HK-2 (cell line): ENCODE measurements around the gene KCNG2.

Source experiments
- DNase-seq: peaks from one replicate; pipeline ENCODE4 v3.0.0-alpha.2; 2018; ENCODE audit not compliant: unreplicated experiment

Gene KCNG2

DNA sequence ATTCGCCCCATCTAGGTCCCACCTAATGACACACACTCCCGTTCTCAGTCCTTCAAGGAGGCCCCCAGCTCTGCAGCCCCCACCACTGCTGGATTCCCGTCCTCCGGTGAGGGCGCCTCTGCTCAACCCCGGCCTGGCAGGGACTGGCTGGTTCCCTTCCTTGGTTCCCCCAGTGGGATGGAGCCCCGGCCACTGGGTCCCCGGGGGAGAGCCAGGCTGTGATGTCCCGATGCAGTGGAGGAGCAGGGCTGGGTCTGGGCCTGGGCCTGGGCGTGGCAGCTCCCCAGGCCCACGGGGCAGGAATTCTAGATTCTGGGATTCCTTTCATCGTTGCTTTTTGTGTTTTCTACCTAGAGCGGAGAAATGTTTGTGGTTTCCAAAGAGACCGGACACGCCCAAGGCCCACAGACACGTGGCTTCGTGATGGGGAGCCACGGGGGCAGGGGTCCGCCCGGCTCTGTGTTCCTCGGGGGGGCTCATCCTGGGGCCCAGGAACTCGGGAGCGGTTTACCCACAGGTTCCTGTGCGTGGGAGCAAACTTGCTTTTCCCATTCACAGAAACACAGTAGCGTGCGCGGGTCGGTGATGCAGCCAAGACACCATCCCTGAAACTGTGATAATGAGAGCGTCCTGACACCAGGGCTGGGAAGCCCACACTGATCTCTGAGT, 86.7 kb downstream of the KCNG2 start:
- DNase-seq: no peak

DNA sequence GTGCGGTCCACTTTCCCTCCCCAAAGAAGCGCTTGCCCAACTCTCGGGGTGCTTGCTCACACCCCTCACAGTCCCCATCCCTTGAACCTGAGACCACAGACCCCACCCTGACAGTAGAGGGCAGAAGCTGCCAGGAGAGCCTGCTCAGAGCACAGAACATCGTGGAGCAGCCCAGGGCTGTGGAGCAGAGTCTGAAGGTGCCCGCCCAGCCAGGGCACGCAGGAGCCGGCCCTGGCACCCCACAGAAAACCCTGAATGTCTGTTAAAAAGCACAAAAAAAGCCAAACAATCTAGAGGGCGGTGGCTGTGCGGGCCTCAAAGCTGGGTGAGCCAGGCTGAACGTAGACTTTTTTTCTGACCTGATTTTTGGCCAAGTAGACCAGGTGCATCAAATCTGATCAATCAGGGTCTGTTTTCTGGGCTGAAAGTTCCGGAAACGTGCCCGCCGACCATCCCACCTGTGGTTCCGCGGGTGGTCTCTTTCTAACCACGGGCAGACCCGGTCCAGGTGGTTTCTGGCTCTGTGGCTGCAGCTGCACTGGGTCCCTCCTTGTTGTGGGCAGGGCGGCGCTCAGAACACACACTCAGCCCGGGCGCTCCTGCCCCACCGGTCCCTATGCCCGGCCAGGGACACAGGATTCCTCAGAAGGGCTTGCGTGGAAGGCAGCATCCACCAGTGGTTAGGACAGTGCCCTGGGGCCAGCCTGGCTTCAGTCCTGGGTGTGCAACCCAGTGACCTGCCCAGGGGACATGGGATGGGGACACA, 87.4 kb downstream of the KCNG2 start:
- no peak for DNase-seq

DNA sequence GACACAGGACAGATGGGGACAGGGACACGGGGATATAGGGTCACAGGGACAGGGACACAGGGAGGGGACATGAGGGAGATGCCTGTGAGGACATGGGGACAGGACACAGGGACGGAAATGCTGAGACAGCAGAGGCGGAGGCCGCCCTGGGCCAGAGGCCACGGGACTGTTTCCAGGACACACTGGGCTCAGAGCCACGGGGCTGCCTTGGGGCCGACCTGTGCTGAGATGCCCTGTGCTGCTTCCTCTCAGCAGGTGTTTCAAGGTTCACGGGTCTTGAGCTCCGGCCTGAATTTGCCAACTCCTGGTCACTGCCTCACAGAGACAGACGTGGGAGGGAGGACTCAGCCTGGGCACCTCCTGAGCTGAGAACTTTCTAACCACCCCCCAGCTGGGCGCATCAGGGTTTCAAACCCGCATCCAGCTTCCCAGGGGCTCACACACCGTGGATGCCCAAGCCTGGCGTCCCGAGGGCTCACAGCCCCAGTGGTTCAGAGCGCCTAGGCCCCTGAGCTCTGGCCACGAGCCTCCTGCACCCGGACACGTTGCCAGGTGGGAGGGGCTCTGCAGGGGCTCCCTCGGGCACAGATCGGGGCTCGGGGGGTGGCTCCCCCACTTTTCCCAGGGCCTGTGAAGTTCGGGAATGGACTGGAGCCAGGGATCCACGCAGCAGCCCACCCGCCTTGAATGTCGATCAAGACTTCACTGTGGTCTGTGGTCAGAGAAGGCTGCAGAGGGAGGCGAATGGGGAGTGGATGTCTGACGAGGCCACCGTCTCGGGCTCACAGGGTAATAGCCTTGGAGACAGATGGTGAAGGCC, 89.7 kb downstream of the KCNG2 start:
- DNase-seq: no peak

- DNase-seq: no peak
Measured at GRCh38 chr18:79888016-79888415, 90.3 kb downstream of the KCNG2 start.

DNA sequence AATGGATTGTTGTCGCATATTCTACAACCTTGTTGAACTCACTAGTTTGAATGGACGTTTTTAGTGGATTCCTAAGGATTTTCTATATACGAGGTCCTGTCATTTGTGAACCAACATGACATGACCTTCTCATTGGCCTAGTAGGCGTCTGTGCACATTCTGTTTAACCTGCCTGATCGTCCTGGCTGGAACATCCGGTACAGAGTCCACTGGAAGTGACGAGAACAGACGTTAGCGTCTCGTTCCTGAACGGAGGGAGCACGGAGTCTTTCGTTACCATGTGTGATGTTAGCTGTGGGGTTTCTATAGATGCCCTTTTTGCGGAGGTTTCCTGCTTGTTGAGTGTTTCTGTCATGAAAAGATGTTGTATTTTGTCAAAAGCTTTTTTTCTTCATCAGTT, 91.8 kb downstream of the KCNG2 start:
- DNase-seq: no peak

GRCh38 chr18:79890674-79891073, 92.9 kb downstream of the KCNG2 start:
- DNase-seq: no peak

- DNase-seq: no peak
Measured at GRCh38 chr18:79896738-79897137, 99.0 kb downstream of the KCNG2 start.

DNA sequence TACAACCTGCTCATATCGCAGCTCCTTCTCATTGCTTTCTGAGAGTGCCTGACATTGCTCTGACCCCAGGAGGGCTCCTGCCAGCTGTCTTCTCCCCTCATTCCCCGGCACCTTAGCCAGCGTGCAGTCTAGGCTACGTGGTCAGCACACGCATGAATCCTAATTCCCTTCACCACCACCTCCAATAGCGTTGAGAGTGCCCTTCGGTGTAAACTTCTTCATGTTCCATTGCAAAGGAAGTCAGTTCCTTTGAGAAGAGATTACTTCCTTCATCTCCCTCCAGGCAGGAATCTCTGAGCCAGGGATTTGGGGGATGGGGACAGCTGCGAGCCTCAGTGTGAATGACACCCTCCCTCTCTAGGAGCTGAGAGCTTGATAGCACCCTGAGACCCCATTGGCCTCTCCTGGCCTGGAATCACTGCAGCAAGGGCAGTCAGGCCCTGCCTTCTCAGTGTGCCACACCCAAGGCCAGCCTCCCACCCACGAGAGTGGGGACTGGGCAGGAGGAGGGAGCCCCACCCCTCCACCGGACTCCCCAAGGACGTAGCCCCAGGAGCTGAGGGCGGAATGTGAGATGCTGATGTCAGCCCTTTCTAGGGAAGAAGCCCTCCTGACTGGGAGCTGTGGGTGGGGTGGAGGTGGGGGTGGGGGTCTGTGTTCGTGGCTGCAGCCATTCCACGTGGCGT, 100.3 kb downstream of the KCNG2 start:
- DNase-seq: no peak

DNA sequence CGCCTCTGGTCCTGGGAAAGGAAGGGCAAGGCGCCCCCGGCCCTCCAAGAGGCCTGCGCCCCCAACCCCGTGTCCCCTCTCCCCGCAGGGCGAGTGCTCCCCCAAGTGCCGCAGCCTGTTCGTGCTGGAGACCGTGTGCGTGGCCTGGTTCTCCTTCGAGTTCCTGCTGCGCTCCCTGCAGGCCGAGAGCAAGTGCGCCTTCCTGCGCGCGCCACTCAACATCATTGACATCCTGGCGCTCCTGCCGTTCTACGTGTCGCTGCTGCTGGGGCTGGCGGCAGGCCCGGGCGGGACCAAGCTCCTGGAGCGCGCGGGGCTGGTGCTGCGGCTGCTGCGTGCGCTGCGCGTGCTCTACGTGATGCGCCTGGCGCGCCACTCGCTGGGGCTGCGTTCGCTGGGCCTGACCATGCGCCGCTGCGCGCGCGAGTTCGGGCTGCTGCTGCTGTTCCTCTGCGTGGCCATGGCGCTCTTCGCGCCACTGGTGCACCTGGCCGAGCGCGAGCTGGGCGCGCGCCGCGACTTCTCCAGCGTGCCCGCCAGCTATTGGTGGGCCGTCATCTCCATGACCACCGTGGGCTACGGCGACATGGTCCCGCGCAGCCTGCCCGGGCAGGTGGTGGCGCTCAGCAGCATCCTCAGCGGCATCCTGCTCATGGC, 101.3 kb downstream of the KCNG2 start:
- DNase-seq: no peak

GRCh38 chr18:79899609-79900445, 102.1 kb downstream of the KCNG2 start:
- no peak for DNase-seq

GRCh38 chr18:79900610-79901570, 103.2 kb downstream of the KCNG2 start:
- no peak for DNase-seq

GRCh38 chr18:79901665-79902064, 103.9 kb downstream of the KCNG2 start:
- DNase-seq: no peak

- no peak for DNase-seq
Measured at GRCh38 chr18:79902075-79902474, 104.3 kb downstream of the KCNG2 start.

DNA sequence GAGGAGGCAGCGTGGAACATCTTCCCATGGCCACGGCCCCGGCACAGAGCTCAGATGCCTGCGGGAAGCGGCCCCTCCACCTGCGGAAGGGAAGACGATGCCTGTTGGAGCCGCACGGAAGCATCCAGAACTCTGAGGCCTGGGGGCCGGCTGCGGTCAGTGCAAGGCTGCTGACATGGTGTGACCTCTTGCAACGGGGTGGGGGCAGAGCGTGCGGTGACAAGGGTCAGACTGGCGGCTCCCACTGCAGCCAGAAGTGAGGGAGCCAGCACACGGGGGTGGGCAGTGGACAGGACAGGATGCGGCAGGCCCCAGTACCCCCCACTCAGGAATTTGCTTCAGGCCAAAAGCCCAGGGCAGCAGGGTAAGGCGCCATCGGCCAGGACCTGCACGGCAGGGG, 104.9 kb downstream of the KCNG2 start:
- DNase-seq: no peak

GRCh38 chr18:79903071-79903635, 105.4 kb downstream of the KCNG2 start:
- DNase-seq: no peak

DNA sequence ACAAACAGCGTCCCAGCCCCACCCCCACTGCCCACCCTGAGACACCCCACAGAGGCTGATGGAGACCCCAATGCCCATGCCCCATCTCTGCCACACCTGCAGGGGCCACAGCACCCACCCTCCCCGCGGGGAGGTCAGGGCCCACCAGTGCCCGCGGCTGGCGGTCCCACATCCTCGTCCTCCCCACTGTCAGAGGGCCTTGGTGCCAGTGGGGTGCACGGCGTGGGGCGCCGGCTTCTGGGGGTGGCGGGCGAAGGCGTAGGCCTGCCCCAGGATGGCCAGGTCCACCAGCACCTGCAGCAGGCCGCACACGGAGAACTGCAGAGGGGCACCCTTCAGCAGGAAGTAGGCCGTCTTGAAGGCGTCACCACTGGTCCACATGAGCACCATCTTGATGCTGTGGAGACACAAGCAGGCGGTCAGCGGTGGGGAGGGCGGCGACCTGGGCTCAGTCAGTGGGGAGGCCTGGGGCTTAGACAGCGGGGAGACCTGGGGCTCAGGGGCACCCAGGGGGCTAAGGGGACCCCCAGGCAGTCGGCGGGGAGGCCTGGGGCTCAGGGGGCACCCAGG, 106.1 kb downstream of the KCNG2 start:
- DNase-seq: no peak

DNA sequence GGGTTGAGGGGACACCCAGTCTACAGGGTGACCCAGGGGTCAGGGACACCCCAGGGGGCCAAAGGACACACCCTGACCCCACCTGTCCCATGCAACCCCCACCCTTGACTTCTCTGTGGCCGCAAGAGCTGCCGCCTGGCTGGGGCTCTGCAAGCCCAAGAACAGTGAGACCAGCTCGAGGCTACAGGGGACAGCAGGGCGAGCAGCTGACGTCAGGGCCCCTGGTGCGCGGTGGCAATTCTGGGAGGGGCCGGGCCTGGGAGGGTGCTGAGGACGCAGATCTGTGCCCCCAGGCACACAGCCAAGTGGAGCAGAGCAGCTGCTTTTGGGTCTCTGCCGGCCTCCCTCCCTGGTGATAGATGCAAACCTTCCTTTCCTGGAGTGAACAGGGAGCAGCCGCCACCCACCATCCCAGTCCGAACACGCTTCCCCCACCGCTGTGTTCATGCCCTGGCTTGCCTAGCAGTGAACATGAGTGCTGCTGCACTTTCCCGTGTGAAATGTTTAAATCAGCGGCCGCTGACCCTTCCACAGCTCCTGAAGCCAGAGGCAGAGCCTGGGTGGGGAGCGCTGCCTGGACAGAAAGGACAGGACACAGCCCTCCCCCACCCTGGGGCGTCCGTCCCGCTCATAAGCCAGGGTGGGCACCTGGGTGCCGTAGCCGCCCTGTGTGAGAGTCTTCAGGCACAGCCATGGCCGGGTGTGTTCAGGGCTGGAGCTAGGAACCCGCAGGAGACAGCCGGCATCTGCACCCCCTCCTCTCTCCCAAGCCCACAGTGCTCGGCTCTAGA, 106.8 kb downstream of the KCNG2 start:
- DNase-seq: no peak

- DNase-seq: no peak
Measured at GRCh38 chr18:79905389-79905911, 107.7 kb downstream of the KCNG2 start.
